Femur (tissue), 1 donor: ENCODE data around the gene GALNT9.

Source experiments
- DNase-seq: peaks from one replicate; pipeline ENCODE4 v3.0.0-alpha.2; 2017

GALNT9 gene

DNA sequence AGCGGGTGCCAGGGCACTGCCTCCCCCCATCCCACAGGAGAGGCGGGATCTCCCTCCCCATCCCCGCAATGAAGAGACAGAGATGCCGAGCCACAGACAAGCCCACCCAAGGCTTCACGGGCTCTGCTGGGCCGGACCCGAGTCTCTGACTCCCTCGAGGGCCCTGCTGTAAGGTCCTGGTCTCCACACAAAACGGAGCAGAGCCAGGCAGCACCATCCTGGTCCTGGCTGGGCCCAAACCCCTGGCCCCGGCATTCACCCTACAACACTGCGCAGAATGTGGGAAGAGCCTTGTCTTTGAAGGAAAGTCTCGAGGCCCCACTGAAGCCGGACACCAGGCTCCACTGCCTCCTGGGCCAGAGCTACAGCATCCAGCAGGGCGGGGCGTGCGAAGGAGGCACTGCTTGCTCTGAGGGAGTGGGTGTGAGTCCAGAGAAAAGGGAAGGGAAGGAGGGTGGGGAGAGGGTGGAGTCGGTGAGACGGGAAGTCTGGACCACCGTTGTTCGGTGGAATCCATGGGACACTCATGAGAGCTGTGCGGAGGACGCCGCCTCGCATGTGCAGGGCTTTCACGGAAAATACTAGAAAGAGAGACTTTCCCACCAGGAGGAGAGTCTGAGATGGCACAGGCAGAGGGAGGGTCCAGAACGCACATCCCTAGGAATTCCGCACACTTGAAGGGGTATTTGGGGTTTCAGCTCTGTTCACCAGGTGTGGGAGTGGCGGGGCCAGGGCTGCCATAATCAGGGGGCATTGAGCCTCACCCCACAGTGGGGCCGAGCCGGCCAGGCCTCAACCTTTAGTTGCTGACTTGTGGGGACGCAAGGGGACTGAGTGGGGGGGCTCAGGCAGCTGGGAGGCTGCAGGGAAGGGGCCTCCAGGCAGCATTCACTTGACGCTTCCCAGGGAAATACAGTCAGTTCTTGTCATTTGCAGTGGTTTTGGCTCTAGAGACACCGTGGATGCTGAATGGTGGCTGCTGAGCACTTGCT lies 36.8 kb downstream of the GALNT9 start:
- no peak for DNase-seq

DNA sequence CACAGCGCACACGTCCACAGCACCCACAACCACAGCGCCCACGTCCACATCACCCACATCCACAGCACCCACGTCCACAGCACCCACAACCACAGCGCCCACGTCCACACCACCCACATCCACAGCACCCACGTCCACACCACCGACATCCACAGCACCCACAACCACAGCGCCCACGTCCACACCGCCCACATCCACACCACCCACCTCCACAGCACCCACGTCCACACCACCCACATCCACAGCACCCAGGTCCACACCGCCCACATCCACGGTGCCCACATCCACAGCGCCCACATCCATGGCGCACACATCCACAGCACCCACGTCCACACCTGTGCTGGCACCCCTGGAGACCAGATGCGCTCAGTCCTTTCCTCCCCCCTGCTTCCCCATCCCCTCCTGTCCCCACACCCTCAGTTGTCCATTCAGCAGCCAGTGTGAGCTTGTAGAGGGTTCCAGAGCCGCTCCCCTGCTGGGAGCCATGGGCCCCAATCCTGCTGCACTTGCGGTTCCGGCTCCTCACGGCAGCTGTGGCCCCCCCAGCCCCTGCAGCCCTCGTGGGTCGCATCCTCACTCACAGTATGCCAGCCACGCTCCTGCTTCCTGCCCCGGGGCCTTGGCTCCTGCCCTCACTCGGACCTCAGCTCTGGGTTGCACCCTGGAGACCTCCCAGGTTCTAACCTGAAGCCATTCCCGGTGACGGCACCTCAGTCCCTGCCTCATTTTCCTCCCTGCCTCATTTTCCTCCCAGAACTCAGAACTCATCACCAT lies 37.8 kb downstream of the GALNT9 start:
- DNase-seq, result no peak

- no peak for DNase-seq
These were observed 39.2 kb downstream of the GALNT9 start for GRCh38 chr12:132290203-132290540.

GRCh38 chr12:132289356-132290202 lies 39.8 kb downstream of the GALNT9 start:
- no peak for DNase-seq

DNA sequence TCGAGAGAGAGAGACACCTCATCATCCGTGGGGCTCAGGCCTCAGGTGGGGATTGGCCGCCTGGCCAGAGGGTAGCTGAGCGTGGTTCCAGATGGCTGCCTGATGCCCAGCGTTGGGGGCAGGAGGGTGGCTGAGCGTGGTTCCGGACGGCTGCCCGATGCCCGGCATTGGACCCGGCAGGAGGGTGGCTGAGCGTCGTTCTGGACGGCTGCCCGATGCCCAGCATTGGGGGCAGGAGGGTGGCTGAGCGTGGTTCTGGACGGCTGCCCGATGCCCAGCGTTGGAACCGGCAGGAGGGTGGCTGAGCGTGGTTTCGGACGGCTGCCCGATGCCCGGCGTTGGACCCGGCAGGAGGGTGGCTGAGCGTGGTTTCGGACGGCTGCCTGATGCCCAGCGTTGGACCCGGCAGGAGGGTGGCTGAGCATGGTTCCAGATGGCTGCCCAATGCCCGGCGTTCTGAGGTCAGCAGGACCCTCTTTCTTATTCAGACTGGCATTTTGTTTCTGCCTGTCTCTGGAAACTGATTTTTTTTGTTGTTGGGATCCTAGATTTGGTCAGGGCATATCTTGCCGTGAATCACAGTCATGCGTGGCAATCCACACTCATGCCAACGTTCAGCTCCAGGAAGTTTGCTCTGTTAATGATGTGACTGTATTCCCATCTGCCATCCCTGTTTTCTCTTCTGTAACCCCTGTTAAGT lies 40.7 kb downstream of the GALNT9 start:
- DNase-seq, result no peak

GRCh38 chr12:132287391-132288238 lies 41.8 kb downstream of the GALNT9 start:
- no peak for DNase-seq

DNA sequence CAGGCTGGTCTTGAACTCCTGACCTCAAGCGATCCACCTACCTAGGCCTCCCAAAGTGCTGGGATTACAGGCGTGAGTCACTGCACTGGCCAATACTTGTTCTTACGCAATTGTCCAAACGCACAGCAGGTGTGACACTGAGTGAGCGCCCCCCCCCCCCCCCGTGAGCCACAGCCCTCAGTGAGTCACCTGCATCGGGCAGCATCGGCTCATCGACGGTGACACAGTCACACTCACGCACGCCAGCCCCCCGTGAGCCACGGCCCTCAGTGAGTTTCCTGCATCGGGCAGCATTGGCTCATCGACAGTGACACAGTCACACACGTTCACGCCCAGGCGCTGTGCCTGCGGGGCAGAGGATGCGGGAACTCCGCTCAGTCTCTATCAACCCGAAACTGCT lies 42.5 kb downstream of the GALNT9 start:
- DNase-seq, result no peak

DNA sequence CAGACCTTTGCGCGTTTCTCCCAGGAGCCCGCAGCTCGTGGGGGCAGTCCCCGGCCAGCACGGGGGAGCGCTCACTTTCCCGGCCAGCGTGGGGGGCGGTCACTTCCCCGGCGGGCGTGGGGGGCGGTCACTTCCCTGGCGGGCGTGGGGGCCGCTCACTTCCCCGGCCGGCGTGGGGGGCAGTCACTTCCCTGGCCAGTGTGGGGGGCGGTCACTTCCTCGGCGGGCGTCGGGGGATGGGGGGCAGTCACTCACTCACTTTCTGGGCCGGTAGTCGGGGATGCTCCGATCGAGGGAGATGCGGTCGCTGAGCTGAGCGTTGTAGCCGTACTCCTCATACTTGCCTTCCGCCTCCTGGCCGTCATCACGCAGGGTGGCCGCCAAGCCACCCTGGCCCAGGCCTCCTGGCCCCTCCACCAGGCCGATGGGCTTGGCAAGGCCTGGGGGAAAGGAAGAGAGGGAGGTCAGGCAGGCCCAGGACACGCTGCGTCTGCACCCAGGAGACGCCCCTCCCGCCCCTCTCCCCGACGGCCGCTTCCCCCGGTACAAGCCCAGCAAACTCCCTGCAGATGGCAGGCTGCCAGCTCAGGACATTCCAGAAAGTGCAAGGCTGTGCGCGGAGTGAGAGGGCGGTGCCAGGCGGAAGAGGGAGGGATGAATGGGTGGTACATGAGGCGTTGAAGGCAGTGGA lies 43.3 kb downstream of the GALNT9 start:
- peak; percentile 87 for DNase-seq

- no peak for DNase-seq
These were observed 44.3 kb downstream of the GALNT9 start for GRCh38 chr12:132284827-132285741.

DNA sequence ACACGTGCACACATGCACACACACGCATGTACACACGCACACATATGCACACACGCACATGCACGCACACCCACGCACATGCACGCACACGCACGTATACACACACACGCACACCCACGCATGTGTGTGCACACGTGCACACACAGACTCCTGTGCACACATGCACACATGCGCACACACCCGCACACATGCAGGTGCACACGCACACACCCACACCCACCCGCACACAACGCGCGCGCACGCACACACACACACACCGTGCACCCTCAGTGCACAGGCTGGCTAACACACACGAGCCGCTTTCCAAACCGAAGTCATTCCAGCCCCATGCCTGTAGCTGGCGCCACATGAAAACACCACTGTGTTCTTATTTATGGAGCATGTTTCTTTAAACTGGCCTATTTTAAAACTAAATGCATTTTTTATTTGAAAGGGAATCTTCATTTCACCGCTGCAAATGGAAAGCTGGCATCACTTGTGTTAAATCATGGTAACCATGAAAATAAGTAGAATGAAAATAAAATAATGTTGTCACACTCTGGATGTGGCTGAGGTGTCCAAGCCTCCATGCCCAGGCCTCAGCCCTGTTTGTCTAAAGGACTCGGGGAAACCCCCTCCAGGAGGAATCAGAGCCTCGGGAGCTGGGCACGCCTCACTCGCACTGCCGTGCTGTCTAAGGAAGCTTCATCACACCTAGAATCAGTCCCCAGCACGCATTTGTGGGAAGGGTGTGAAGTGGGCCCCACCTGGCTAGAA lies 45.1 kb downstream of the GALNT9 start:
- no peak for DNase-seq

DNA sequence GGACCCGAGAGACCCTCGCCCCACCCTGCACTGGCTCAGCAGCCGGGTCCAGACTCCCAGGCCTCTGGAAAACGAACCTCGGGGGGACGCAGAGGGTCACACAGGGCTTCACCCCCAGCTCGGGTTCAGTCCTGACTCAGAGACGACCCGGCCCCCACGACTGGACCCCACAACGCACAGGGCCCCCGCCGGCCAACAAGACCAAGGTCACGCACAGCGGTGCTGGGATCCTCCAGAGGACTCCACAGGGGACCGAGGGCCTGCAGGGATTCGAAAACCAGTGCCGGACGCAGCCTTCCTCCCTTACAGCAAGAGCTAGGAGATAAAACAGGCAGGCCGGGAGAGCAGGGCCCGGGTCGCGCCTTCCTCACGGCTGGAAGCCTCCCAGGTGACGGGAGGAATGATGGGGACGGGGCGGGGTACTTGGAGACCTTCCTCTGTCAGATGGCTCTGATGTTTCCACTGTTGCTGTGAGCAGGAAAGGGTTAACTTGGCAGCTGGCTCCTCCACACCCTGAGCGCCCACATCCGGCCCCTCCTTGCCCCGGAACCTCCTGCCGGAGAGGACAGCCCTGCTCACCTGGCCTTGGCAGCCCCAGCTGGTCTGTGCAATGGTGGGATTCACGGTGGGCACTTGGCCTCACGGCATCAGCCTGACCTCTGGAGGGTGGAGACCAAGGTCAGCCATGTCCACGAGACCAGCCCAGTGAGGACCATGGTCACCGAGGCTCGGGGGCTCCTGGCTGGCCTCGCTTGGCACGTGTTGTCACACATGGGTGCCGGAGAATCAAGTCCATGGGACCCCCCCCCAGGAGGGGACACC lies 46.2 kb downstream of the GALNT9 start:
- no peak for DNase-seq

- no peak for DNase-seq
These were observed 47.1 kb downstream of the GALNT9 start for GRCh38 chr12:132282031-132282949.

- DNase-seq, result no peak
These were observed 48.4 kb downstream of the GALNT9 start for GRCh38 chr12:132281038-132281437.

DNA sequence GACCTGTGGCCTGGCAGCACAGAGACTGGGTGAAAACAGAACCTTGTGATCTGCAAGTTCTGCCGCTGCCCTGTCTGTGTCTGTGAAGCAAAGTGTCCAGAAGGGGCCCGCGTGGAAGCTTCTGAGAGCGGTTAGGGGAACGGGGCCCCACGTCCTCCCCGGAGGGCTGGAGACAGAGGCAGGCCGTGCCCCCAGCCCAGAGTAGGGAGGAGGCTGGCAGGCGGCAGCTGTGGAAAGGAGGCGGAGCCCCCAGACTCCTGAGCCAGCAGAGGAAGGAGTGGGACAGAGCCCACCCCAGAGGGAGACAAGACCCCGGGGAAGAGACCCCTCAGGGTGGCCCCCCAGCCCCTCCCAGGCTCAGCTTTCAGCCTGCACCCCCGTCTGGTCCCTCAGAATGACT lies 49.0 kb downstream of the GALNT9 start:
- no peak for DNase-seq

- DNase-seq, result no peak
These were observed 49.5 kb downstream of the GALNT9 start for GRCh38 chr12:132279930-132280329.

DNA sequence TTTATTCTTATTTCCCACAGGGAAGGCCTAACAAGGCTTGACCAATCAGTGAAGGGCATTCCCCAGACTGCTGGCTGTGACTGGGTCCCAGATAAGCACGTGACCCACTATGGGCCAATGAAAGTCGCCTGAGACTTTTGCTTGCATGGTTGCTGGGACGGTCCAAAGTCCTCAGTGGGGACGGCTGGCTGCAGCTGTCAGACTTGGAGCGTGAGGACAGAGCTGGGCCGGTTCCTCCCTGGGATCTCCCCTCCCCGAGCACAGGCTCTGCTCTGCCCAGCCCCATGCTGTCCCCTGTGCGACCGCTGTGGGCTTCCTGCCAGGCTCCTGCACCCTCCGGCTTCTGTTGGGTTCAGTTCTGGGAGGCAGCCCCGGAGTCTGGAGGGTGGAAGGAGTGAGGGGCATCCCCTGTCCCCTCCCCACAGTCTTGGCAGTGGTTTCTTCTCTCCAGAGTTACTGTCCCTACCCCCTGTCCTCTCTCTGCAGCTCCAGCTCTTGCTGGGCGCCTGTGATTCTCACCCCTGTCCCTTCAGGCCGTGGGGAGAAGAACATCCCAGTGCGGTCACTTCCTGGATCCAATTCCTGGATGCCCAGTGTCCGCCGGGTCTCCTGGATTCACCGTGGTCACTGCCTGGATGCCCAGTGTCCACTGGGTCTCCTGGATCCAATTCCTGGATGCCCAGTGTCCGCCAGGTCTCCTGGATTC lies 50.1 kb downstream of the GALNT9 start:
- peak; percentile 89 for DNase-seq
